Lung (tissue), 12 donors: ENCODE data around the gene SANBR. TPM values are rescaled to one million over a fixed set of nuclear protein-coding genes. Genes with fewer than 3 reads are reported as not detected.
"Not testable (repeated sequence)": the region's sequence is repeated elsewhere in the genome, so short reads cannot be mapped to it uniquely, and the experiment has no call there.

Experiments used
- ATAC-seq: fragments of 200-7000 bp; cut with Tn5 transposase; one replicate; pipeline ENCODE4 v1.9.1; 2020; ENCODE audit warnings: moderate number of reproducible peaks; ENCODE audit not compliant: insufficient read depth, low FRiP score
- DNase-seq, 3 donors: peaks; one replicate each; pipeline ENCODE4 v3.0.0-alpha.2; 2013 to 2017
- H3K27ac ChIP-seq, 2 donors: one replicate each; pipeline ENCODE4 v1.5.1; 2013; ENCODE audit warnings: mild to moderate bottlenecking in 2 of 2, moderate library complexity in 2 of 2, control low read depth in 1 of 2, inconsistent platforms in 1 of 2, low read depth in 1 of 2, low read length in 1 of 2
- H3K27me3 ChIP-seq, 3 donors: one replicate each; pipeline ENCODE4 v1.5.1; 2013; ENCODE audit warnings: low read length in 2 of 3; ENCODE audit not compliant: control insufficient read depth in 3 of 3, insufficient read depth in 3 of 3
- H3K36me3 ChIP-seq, 4 donors: one replicate each; pipeline ENCODE4 v1.5.1; 2013; ENCODE audit warnings: low read length in 4 of 4, mild to moderate bottlenecking in 1 of 4, moderate library complexity in 1 of 4; ENCODE audit not compliant: control insufficient read depth in 4 of 4, insufficient read depth in 4 of 4
- H3K4me1 ChIP-seq, 5 donors: one replicate each; pipeline ENCODE4 v1.5.1; 2013; ENCODE audit warnings: low read length in 5 of 5, mild to moderate bottlenecking in 2 of 5, moderate library complexity in 1 of 5; ENCODE audit not compliant: control insufficient read depth in 5 of 5, insufficient read depth in 5 of 5
- H3K4me3 ChIP-seq: one replicate; pipeline ENCODE4 v1.5.1; 2013; ENCODE audit warnings: mild to moderate bottlenecking, control low read depth, moderate library complexity
- H3K9ac ChIP-seq, 2 donors: one replicate each; pipeline ENCODE4 v1.5.1; 2013; ENCODE audit warnings: low read length in 2 of 2, control low read depth in 1 of 2; ENCODE audit not compliant: insufficient read depth in 1 of 2
- H3K9me3 ChIP-seq, 4 donors: one replicate each; pipeline ENCODE4 v1.5.1; 2013; ENCODE audit warnings: low read length in 3 of 4, mild to moderate bottlenecking in 1 of 4, moderate library complexity in 1 of 4; ENCODE audit not compliant: control insufficient read depth in 4 of 4, insufficient read depth in 3 of 4
- CTCF ChIP-seq: IDR thresholded peaks from 2 replicates; pipeline ENCODE4 v1.5.1; 2012; ENCODE audit warnings: mild to moderate bottlenecking; ENCODE audit errors: control extremely low read depth, extremely low read depth
- WGBS, 2 donors: extraction: QIAGEN DNeasy Blood & Tissue Kit; methylation state at CpG; one replicate each; pipeline ENCODE4 v1.1.7; 2013; 5-methylcytosine and 5-hydroxymethylcytosine counted together
- polyA plus RNA-seq, 2 donors: library from polyadenylated mRNA; stranded (reverse); fragments of 200-250 nt; gene quantifications; one replicate each; pipeline ENCODE4 v1.2.1, GENCODE V29; 2013
- total RNA-seq, 2 donors: library from RNA; depleted of rRNA in 1 of 2; stranded (reverse); fragments of >200 nt in 1 of 2; gene quantifications; one replicate each; pipeline ENCODE4 v1.2.1, GENCODE V29; 2014 to 2021
- donor health status: control.
- donor health status: control.
- donor health status: Bipolar disorder and iron deficiency.
- donor health status: healthy.
- donor health status: DM: yes; HTN: yes; CAD: no.

The SANBR gene
- total and polyA plus RNA-seq, 4 donors: 4.1 to 27.3 (median 11.8) TPM

DNA sequence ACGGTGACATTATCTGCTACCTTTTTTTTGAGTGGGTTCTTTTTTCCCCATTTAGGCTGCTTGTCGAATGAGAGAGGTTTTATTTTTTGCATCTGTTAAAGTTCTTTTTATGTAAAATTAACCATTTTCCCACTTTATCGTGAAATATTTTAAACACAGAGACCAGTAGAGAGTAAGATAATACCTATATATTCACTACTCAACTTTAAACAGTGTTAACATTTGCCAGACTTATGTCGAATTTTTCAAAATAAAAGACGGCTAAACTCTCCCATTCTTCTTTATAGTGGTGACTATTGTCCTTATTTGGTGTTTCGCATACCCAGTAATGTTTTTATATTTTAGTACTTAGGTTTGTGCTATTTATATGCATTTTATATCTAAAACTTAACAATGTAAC lies 46.9 kb upstream of the SANBR start:
- peaks cover 0 to 12% (median 2%) of the 10 kb centered on the region in 5 donors for H3K4me1 ChIP-seq
- 30 to 42% methylated on average over 6 of the region's 6 CpGs for WGBS, 2 donors
- ATAC-seq: no peak

DNA sequence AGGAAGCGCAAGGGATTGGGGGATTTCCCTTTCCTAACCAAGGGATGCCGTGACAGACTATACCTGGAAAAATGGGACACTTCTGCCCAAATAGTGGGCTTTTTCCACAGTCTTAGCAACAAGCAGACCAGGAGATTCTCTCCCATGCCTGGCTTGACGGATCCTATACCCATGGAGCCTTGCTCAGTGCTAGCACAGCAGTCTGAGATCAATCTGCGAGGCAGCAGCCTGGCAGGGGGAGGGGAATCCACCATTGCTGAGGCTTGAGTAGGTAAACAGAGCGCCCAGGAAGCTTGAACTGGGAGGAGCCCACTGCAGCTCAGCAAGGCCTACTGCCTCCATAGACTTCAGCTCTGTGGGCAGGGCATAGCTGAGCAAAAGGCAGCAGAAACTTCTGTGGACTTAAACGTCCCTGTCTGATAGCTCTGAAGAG lies 44.4 kb upstream of the SANBR start:
- no peak for ATAC-seq
- 85 to 93% methylated on average over 6 of the region's 6 CpGs for WGBS, 2 donors
- no peak for DNase-seq
- Histone ChIP-seq H3K9me3 (no peaks in the 10 kb centered on the region), H3K36me3 (peaks cover 3 to 10% (median 6%) of the 10 kb centered on the region in 4 donors), H3K27me3 (no peaks in the 10 kb centered on the region), H3K9ac (no peak overlapping the region), H3K4me1 (peaks cover 0 to 9% (median 2%) of the 10 kb centered on the region in 5 donors), H3K4me3 (no peak overlapping the region), H3K27ac (no peak overlapping the region)
- TF ChIP-seq CTCF: no peak

More for the DNA sequence above, 46.9 kb upstream of the SANBR start:
- Histone ChIP-seq H3K36me3 (peaks cover 3 to 8% (median 6%) of the 10 kb centered on the region in 4 donors), H3K27me3 (no peaks in the 10 kb centered on the region), H3K9ac (peak overlapping the region; percentile 94 to 98), H3K9me3 (no peaks in the 10 kb centered on the region), H3K27ac (no peak overlapping the region), H3K4me3 (no peak overlapping the region)
- TF ChIP-seq CTCF: no peak
- DNase-seq: peak in 1 of 3 donors; percentile 2

- DNase-seq (no peak), ATAC-seq (no peak)
- WGBS, 2 donors: 85 to 96% methylated on average over 4 of the region's 4 CpGs
- no peaks in the 10 kb centered on the region for H3K9me3 ChIP-seq
- TF ChIP-seq CTCF: no peak
- H3K4me1 ChIP-seq: peaks cover 0 to 4% (median 0%) of the 10 kb centered on the region in 5 donors
- peaks cover 6 to 10% (median 8%) of the 10 kb centered on the region in 4 donors for H3K36me3 ChIP-seq
- H3K27ac ChIP-seq: no peak overlapping the region
- no peak overlapping the region for H3K9ac ChIP-seq
- no peaks in the 10 kb centered on the region for H3K27me3 ChIP-seq
- H3K4me3 ChIP-seq: no peak overlapping the region
Measured at GRCh38 chr2:61023670-61024069, 42.0 kb upstream of the SANBR start.

DNA sequence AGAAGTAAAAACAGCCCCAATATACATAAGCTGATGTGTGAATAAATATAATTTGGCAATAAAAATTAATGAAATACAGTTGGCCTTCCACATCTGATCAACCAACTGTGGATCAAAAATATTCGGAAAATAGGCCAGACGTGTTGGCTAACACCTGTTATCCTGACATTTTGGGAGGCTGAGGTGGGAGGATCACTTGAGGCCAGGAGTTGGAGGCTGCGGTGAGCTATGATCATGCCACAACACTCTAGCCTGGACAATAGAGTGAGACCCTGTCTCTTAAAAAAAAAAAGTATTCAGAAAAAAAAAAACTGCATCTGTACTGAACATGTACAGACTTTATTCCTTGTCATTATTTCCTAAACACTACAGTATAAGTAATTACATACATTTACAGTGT lies 36.1 kb upstream of the SANBR start:
- WGBS, 2 donors: 96 to 98% methylated on average over 3 of the region's 3 CpGs
- no peak for TF ChIP-seq CTCF
- no peak overlapping the region for H3K27ac ChIP-seq
- DNase-seq (no peak), ATAC-seq (no peak)
- H3K36me3 ChIP-seq: peaks cover 9 to 33% (median 24%) of the 10 kb centered on the region in 4 donors
- no peak overlapping the region for H3K4me3 ChIP-seq
- H3K9me3 ChIP-seq: peaks cover 0 to 2% (median 0%) of the 10 kb centered on the region in 4 donors
- H3K27me3 ChIP-seq: no peaks in the 10 kb centered on the region
- peaks cover 0 to 1% (median 0%) of the 10 kb centered on the region in 5 donors for H3K4me1 ChIP-seq
- no peak overlapping the region for H3K9ac ChIP-seq

DNA sequence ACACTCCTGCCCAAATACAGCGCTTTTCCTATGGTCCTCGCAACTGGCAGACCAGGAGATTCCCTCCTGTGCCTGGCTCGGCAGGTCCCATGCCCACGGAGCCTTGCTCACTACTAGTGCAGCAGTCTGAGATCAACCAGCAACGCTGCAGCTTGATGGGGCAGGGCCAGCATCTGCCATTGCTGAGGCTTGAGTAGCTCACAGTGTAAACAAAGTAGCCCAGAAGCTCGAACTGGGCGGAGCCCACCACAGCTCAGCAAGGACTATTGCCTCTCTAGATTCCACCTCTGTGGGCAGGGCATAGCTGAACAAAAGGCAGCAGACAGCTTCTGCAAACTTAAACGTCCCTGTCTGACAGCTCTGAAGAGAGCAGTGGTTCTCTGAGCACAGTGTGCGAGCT lies 31.1 kb upstream of the SANBR start:
- H3K9ac ChIP-seq, H3K27me3 ChIP-seq, H3K4me1 ChIP-seq, ATAC-seq, DNase-seq, H3K9me3 ChIP-seq, H3K4me3 ChIP-seq, H3K27ac ChIP-seq: not testable (repeated sequence)
- peaks cover 10 to 41% (median 27%) of the 10 kb centered on the region in 4 donors for H3K36me3 ChIP-seq
- 89 to 93% methylated on average over 9 of the region's 9 CpGs for WGBS, 2 donors
